HG03354 (cell line): ENCODE measurements around the gene CNGB1.
"Not testable (repeated sequence)": the region's sequence is repeated elsewhere in the genome, so short reads cannot be mapped to it uniquely, and the experiment has no call there.

Experiments
- ATAC-seq: cut with Tn5 transposase; IDR thresholded peaks from one replicate; pipeline ENCODE4 v1.9.1; 2021; ENCODE audit warnings: mild to moderate bottlenecking; ENCODE audit not compliant: unreplicated experiment, poor library complexity, severe bottlenecking

CNGB1 gene

GRCh38 chr16:57939872-57940224 is 31.1 kb downstream of the CNGB1 start:
- ATAC-seq: no peak

- ATAC-seq: no peak
Measured at GRCh38 chr16:57938936-57939871, 31.7 kb downstream of the CNGB1 start.

GRCh38 chr16:57938484-57938883 is 32.4 kb downstream of the CNGB1 start:
- ATAC-seq: no peak

- no peak for ATAC-seq
Measured at GRCh38 chr16:57937861-57938260, 33.1 kb downstream of the CNGB1 start.

- ATAC-seq: no peak
Measured at GRCh38 chr16:57935904-57936303, 35.0 kb downstream of the CNGB1 start.

GRCh38 chr16:57930533-57930932 is 40.4 kb downstream of the CNGB1 start:
- ATAC-seq: no peak

- ATAC-seq: no peak
Measured at GRCh38 chr16:57929250-57929649, 41.7 kb downstream of the CNGB1 start.

- ATAC-seq: no peak
Measured at GRCh38 chr16:57926041-57926440, 44.9 kb downstream of the CNGB1 start.

- ATAC-seq: no peak
Measured at GRCh38 chr16:57925310-57925709, 45.6 kb downstream of the CNGB1 start.

GRCh38 chr16:57924514-57924913 is 46.4 kb downstream of the CNGB1 start:
- no peak for ATAC-seq

- ATAC-seq: no peak
Measured at GRCh38 chr16:57923841-57924240, 47.1 kb downstream of the CNGB1 start.

GRCh38 chr16:57923418-57923817 is 47.5 kb downstream of the CNGB1 start:
- ATAC-seq: no peak

GRCh38 chr16:57920880-57921229 is 50.1 kb downstream of the CNGB1 start:
- ATAC-seq: no peak

- ATAC-seq: no peak
Measured at GRCh38 chr16:57920215-57920879, 50.6 kb downstream of the CNGB1 start.

GRCh38 chr16:57918994-57919393 is 51.9 kb downstream of the CNGB1 start:
- ATAC-seq: no peak

- no peak for ATAC-seq
Measured at GRCh38 chr16:57918444-57918843, 52.5 kb downstream of the CNGB1 start.

GRCh38 chr16:57917929-57918328 is 53.0 kb downstream of the CNGB1 start:
- not testable (repeated sequence) for ATAC-seq

- not testable (repeated sequence) for ATAC-seq
Measured at GRCh38 chr16:57917489-57917888, 53.4 kb downstream of the CNGB1 start.

- no peak for ATAC-seq
Measured at GRCh38 chr16:57916735-57917438, 54.0 kb downstream of the CNGB1 start.

GRCh38 chr16:57915811-57916488 is 55.0 kb downstream of the CNGB1 start:
- no peak for ATAC-seq
